NCI-H187 (cell line): ENCODE data around the gene UXS1.

ENCODE experiments used
- DNase-seq, 2 experiments: peaks; one replicate each; lab custom pipeline; 2025; lab: John Stamatoyannopoulos, UW

The UXS1 gene

GRCh38 chr2:106108351-106108750 is 85.8 kb downstream of the UXS1 start:
- DNase-seq = no peak

- no peak for DNase-seq
Observed at GRCh38 chr2:106107509-106108131, 86.5 kb downstream of the UXS1 start.

DNA sequence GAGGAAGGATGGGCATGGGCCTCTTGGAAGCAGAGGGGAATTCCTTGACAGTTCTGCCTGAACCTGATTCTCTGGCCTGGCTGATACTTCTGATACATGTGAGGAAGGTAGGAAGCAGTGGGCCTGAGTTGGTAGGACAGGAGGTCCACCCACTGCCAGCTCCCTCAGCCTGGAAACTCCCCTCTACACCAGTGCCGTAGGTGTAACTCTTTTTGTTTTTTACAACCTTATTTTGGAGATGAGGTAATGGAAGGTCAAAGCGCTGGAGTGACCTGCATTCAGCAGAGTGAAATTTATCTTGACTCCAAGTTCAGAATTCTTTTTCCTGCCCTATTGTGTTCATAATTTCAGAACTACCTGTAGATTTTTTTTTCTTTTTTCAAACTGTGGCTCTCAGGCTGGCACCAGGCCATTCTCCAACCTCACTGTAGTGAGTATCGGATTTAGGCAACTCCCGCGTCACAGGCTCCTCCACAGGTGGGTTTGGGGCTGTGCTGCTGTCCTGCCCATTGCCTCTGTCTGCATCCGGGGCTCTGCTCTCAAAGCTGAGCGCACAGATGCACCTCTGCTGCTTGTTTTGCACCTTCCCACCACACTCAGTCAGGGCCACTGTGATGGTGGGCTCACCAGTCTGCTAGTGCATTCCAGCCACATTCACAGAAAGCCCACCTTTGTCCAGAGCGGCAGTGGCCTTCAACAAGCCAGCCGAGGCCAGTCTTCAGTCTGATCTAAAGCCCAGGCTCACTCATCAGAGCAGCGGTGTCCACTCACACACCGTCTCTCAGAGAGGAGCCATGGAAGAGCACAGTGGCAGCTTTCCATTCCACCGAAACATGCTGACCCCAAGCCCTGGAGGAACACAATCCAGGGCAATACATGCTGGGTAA is 87.2 kb downstream of the UXS1 start:
- DNase-seq = no peak

DNA sequence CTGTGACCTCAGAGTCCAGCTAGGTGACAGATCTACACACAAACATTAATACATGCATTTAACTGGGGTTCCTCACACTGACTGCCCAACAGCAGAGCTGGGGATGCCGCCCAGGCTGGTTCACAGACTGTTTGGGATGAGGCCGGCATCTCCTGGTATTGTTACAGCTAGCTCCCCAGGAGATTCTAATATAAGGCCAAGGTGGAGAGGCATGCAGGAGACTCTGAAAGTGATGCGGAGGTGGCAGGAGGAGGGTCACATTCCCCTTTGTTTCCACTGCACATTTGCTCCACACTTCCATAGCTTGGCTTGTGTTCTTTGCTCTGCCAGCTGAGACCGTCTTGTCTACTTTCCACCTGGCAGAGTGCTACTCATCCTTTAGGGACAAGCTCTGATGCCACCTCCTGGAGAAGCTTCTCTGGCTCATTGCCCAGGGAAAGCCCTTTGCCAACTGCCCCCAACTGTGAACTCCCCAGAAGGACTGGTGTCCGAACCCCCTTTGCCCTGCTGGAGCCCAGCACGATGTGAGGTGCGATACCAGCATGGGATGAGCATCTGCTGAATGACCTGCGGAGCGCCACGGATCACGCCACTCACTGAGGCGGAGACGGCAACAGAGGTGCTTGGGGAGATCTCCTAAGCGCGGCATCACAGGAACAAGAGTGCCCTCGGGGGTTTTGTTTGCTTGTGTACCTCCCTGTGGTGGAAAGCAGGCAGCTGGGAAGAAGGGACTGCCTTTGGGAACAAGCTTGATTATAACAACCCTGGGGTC is 88.8 kb downstream of the UXS1 start:
- no peak for DNase-seq

GRCh38 chr2:106104332-106105062 is 89.6 kb downstream of the UXS1 start:
- peak; percentile 1 to 3 for DNase-seq

DNA sequence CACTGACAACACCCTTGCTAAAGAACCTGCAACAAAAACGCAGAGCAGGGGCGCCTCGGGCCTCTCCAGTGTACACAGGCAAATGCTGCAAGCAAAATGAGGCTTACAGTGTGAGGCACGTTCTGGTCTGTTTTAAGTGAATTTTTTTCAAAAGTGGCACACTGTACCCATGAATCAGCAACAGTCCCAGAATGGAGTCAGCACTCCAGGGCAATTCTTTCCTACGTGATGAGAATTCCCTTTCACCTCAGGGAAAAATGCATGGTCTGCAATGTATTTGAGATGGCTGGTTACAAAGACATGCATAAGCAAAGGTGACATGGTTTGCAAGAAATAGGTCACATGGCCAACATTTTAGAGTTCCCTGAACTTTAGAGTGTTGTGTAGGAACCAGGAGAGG is 94.4 kb downstream of the UXS1 start:
- no peak for DNase-seq

- DNase-seq = no peak
Observed at GRCh38 chr2:106098664-106099063, 95.4 kb downstream of the UXS1 start.

DNA sequence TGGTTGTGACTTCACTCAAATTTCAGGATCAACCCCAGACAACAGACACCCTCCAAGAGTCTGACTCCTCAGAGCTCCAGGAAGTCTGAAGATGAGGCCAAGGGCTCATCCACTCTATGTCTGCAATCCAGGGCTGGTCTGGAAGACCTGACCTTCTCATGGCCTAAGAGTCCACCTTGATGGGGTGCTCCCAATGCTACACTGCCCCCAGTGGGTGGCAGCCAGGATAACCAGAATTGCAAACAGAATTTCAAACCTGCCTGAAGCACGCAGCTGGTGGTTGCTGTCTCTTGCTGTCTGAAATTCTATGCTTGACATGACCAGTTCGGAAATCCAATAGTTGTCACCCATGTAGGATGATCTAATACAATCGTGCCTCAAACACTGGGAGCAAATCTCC is 96.0 kb downstream of the UXS1 start:
- DNase-seq = no peak

GRCh38 chr2:106097038-106098000 is 96.8 kb downstream of the UXS1 start:
- DNase-seq = no peak

DNA sequence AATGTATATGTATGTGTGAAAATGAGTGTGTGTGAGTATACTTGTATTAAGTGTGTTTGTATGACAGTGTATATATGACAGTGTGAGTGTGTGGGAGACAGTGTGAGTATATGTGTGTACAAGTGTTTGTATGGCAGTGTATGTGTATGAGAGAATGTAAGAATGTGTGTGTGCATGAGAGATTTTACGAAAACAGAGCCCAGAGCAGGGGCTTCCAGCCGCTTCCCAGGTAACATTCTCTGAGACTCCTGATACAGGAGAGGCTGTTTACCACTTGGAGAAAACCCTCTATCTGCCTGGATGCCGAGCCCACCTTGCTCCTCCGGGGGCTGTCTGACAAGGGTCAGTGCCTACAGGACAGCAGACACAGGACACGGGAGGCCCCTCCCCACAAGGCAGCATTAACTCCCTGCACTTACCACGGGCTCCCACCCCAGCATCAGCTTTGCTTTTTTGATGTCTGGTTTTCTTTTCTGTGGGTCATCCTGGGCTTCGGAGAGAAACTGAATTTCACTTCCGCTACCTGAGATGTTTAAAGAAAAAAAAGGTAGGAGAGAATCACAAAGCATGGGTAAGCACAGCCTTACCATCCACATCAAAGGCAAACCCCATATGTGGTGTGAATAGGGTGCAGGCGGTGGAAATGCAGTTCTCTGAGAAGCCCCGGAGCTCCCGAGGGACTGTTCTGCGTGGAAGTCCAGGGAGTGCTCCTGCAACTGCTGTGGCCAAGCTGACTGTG is 97.6 kb downstream of the UXS1 start:
- no peak for DNase-seq

DNA sequence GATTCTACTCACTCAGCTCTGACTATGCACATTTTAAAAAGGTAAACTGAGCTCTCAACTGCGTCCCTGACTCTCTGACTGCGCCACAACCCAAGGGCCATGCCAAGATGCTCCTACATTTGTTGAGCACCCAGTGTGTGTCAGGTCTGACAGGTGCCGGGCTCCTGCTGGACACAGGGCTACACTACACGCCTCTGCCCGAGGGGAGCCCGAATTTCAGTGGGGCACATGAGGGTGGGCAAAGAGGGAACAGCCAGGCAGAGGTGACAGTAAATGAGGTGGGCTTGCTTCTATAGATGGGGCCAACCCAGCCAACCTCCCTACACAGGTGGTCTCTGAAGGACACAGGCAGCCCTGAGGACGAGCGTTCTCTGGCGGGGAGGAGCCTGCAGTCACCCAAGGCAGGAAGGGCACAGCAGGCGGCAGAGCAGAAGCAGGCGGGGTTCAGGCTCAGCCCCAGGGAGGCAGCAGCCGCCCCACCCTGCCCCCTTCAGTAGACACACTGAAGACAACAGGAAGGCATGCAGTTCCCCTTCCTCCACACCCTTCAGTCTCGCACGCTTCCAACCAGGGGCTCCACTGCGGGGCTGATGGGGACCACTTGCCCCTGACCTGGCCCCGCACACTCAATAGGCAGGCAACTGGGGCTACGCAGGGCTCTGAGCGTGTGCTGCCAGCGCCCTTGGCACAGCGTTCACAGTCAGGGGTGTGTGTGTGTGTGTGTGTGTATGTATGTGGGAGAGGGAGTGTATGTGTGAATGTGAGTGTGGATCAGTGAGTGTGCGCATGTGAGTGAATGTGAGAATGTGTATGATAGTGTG is 98.4 kb downstream of the UXS1 start:
- DNase-seq = no peak

DNA sequence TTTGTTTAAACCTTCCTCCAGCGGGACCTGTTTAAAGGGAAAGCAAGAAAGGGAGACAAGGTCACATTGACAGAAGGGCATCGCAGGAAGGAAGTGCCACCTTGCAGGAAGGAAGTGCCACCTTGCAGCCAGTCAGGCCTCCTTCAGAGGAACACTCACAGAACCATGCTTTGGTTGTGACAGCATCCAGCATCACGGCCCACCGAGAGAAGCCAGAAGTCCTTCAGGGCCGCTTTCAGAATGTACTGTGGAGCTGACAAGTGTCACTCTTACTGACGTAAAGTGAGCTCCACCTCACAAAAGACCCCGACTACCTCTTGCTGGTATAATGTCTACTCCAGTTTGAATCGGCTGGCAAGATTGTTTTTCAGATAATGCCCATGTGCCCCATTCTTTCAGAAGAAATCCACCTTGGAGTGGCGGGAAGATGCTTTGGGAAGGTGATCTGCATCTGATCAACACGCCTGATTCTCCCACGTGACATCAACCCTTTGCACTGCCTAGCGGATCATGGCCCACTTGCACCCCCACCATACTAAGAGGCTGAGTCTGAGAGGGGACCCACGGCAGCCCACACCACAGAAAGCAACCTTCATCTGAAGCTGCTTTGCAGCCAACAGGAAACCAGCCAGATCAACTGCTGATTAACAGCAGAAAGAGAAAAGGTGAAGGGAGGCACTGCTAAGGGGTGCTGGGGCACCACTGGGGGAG is 99.8 kb downstream of the UXS1 start:
- DNase-seq = no peak

GRCh38 chr2:106090916-106091618 is 103.0 kb downstream of the UXS1 start:
- no peak for DNase-seq

GRCh38 chr2:106089611-106090010 is 104.5 kb downstream of the UXS1 start:
- no peak for DNase-seq

DNA sequence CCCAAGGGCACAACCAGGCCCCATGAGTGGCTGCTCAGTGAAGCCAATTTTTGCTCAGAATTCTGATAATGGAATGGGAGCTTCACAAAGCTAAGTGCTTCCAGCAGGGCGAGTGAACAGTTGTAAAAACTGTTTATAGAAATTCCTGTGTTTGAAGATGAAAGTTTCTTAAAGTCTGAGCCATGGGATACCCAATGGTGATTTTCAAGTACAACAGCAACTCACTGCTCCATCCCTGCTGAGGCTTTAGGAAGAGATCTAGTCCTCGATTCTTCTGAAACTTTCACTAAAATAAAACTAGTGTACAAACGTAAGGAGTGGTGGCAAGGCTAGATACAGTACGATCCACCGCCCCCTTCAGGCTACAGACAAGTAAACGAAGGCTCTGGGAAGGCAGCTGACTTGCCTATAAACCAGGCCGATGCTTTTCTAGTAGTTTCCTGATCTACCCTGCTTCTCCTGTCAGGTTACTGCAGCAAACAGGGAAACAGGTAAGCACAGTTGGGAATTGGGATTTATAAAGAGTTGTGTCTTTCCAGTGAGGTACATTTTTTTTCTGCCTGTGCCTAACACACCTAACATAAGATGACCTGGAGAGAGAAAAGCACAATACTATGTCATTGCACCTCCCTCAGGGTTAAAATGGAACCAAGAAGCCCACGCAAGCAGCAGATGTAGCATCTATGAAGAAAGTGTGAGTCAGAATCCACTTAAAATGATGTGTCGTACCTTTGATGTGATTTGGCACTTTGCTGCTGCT is 108.7 kb downstream of the UXS1 start:
- no peak for DNase-seq

DNA sequence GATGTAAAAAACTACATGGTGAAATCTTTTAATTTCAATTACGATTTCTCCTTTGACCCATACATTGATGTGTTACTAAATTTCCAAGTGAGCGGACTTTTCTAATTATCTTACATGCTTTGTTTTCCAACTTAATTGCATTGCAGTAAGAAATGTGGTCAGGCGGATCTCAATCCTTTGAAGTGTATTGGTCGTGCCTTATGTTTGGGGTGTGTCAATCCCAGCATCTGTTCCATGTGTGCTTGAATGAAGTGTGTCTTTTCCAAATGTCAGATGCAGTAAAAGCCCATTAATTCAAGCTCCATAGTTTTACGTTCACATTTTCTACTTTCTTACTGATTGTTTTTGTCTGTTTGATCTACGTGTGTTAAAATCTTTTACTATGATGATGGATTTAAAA is 113.1 kb downstream of the UXS1 start:
- no peak for DNase-seq

GRCh38 chr2:106078096-106078495 is 116.0 kb downstream of the UXS1 start:
- DNase-seq = no peak
